GM12864 (cell line): Measurements from ENCODE around the gene DRG2.

Source experiments
- DNase-seq: peaks from one replicate; pipeline ENCODE4 v3.0.0-alpha.2; 2011; ENCODE audit warnings: low read depth
- H3K4me3 ChIP-seq: 2 replicates; pipeline ENCODE4 v1.5.1; 2011; ENCODE audit warnings: mild to moderate bottlenecking, low read depth, low read length, control low read depth
- TF ChIP-seq, protein P1 (sequence below): IDR thresholded peaks from 2 replicates; pipeline ENCODE4 v1.5.1; 2011; ENCODE audit warnings: low read depth, mild to moderate bottlenecking, moderate library complexity, low read length, control low read depth, inconsistent platforms; ENCODE audit errors: missing control alignments

DRG2 gene

DNA sequence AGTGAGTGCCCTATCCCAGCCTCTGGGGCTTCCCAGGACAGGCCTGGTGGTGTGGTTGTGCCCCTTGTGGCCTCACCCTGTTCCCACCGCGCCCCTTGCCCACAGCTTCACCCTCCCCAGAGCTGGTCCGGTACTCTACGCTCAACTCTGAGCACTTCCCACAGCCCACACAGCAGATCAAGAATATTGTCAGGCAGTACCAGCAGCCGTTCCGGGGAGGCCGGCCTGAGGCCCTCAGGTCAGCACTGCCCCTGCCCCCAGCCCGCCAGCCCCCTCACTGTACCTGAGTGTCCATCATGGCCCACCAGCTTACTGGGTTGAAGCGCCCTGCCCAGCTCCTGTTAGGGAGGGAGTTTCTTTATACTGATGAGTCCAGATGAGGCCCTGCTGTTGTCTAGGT lies 63.5 kb downstream of the DRG2 start:
- DNase-seq, result no peak
- TF ChIP-seq, protein P1, sequence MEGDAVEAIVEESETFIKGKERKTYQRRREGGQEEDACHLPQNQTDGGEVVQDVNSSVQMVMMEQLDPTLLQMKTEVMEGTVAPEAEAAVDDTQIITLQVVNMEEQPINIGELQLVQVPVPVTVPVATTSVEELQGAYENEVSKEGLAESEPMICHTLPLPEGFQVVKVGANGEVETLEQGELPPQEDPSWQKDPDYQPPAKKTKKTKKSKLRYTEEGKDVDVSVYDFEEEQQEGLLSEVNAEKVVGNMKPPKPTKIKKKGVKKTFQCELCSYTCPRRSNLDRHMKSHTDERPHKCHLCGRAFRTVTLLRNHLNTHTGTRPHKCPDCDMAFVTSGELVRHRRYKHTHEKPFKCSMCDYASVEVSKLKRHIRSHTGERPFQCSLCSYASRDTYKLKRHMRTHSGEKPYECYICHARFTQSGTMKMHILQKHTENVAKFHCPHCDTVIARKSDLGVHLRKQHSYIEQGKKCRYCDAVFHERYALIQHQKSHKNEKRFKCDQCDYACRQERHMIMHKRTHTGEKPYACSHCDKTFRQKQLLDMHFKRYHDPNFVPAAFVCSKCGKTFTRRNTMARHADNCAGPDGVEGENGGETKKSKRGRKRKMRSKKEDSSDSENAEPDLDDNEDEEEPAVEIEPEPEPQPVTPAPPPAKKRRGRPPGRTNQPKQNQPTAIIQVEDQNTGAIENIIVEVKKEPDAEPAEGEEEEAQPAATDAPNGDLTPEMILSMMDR, result no peak
- H3K4me3 ChIP-seq, result no peak overlapping the region

DNA sequence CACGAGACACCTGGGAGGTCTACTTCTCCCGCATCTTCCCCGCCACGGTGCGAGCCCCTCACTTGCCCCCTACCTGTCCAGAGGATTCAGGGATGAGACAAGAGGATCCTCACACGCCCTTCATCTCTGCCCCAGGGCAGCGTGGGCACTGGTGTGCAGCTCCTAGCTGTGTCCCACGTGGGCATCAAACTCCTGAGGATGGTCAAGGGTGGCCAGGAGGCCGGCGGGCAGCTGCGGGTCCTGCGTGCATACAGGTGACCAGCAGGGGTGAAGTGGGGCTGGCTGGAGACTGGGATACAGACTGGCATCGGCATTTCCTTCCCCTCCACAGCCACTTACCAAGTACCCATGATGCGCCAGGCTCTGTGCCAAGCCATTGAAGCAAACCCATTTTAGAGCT lies 67.4 kb downstream of the DRG2 start:
- no peak for DNase-seq
- no peak overlapping the region for H3K4me3 ChIP-seq
- TF ChIP-seq, protein P1, result no peak

DNA sequence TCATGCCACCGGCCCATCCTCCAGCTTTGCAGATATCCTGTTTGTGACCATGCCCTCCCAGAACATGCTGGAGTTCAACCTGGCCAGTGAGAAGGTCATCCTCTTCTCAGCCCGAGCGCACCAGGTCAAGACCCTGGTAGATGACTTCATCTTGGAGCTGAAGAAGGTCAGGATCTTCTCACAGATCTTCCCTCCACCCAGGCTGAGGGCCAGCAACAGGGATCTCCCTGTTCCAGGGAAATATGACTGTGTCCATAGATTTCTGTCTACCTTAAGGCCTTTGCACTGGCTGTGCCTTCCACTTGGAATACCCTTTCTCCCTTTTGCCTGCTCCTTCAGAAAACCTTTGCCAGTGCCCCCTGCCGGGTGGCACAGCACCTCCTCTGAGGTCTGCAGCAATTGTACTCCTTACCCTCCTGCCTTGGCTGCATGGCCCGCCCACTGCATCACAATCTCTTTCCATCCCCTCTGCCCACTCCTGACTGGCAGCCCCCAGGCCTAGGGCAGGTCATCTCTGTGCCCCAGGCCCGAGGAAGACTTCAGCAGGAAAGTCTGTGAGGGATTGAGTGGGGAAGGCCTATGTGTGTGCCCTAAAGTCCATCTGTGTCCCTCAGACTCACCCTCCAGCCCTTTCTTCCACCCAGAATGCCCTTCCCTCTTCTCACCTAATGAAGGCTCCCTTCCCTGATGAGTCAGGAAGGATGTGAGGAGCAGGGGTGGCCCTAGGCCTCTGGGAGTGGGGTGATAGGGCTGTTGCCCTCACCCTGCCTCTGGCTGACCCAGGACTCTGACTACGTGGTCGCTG lies 68.6 kb downstream of the DRG2 start:
- TF ChIP-seq, protein P1, result peak; percentile 12

DNA sequence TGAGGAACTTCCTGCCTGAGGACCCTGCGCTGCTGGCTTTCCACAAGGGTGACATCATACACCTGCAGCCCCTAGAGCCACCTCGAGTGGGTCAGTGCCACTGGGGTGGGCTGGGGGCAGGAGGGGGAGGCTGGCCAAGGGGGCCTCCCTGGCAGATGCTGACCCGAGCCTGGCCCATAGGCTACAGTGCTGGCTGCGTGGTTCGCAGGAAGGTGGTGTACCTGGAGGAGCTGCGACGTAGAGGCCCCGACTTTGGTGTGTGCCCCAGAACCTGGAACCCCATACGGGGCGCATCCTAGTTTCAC lies 69.2 kb downstream of the DRG2 start:
- no peak for DNase-seq
- no peak overlapping the region for H3K4me3 ChIP-seq
- TF ChIP-seq, protein P1, result no peak

More for the DNA sequence above, 68.6 kb downstream of the DRG2 start:
- no peak overlapping the region for H3K4me3 ChIP-seq
- no peak for DNase-seq
